ENCODE results near the gene TPRG1. TPM values are rescaled to one million over a fixed set of nuclear protein-coding genes. Genes with fewer than 3 reads are reported as not detected.

The TPRG1 gene
- total RNA-seq, 2 donors from 2014 or later: 0.69 to 1.3 TPM

DNA sequence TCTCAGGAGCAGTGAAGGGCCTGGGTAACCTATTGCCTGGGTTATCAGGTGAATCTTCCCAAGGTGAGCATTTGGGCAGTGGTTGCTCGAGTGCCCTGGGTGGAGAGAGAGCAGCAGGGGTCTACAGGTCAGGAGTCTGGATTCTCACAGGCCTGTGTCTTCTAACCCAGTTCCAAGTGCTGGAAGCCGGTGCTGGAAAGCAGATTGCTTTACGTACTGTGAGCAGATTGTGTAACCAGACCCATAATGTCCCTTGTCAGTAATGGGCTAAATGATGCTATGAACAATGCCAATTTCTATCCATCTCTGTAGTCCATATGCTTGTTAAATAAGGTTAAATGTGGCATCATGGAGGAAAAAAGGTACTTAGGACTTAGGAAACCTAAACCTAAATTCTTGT, 106.5 kb downstream of the TPRG1 start:
- 95 to 100% methylated on average over 2 to 3 of the region's 3 CpGs for WGBS, 2 experiments (ENCODE audit: insufficient coverage in 1 of 2, insufficient read length in 1 of 2)
- Mint-ChIP-seq H3K4me3 (no peak overlapping the region), H3K27ac (no peak overlapping the region), H3K9me3 (no peaks in the 10 kb centered on the region), H3K4me1 (no peaks in the 10 kb centered on the region), H3K36me3 (ENCODE audit: low read depth) (no peaks in the 10 kb centered on the region), H3K27me3 (ENCODE audit: insufficient read depth) (peaks cover 58% of the 10 kb centered on the region)
- Histone ChIP-seq H3K9ac (ENCODE audit: extremely low read depth, low read length, poor library complexity, severe bottlenecking) (no peak overlapping the region), H3K27me3 (ENCODE audit: control insufficient read depth, insufficient read depth, low read length, poor library complexity, severe bottlenecking) (peaks cover 91% of the 10 kb centered on the region), H3K27ac (ENCODE audit: low read depth, low read length) (no peak overlapping the region), H3K4me3 (ENCODE audit: low read length) (no peak overlapping the region), H3K36me3 (ENCODE audit: control insufficient read depth, insufficient read depth, low read length) (no peaks in the 10 kb centered on the region), H3K4me1 (ENCODE audit: control insufficient read depth, insufficient read depth, low read length) (no peaks in the 10 kb centered on the region), H3K9me3 (ENCODE audit: control insufficient read depth, low read length) (no peaks in the 10 kb centered on the region)
- no peak for TF ChIP-seq CTCF (conservative IDR thresholded peaks at IDR 0.05)
- no peak for DNase-seq

- Histone ChIP-seq H3K9me3 (ENCODE audit: control insufficient read depth, low read length) (no peaks in the 10 kb centered on the region), H3K9ac (ENCODE audit: extremely low read depth, low read length, poor library complexity, severe bottlenecking) (no peak overlapping the region), H3K4me3 (ENCODE audit: low read length) (no peak overlapping the region), H3K27ac (ENCODE audit: low read depth, low read length) (no peak overlapping the region), H3K27me3 (ENCODE audit: control insufficient read depth, insufficient read depth, low read length, poor library complexity, severe bottlenecking) (peaks cover 88% of the 10 kb centered on the region), H3K4me1 (ENCODE audit: control insufficient read depth, insufficient read depth, low read length) (no peaks in the 10 kb centered on the region), H3K36me3 (ENCODE audit: control insufficient read depth, insufficient read depth, low read length) (no peaks in the 10 kb centered on the region)
- no peak for DNase-seq
- Mint-ChIP-seq H3K27me3 (ENCODE audit: insufficient read depth) (peaks cover 62% of the 10 kb centered on the region), H3K9me3 (no peaks in the 10 kb centered on the region), H3K4me1 (no peaks in the 10 kb centered on the region), H3K27ac (no peak overlapping the region), H3K36me3 (ENCODE audit: low read depth) (no peaks in the 10 kb centered on the region), H3K4me3 (no peak overlapping the region)
- WGBS, 2 experiments (ENCODE audit: insufficient coverage in 1 of 2, insufficient read length in 1 of 2): 78 to 89% methylated on average over 1 to 3 of the region's 3 CpGs
- TF ChIP-seq CTCF (conservative IDR thresholded peaks at IDR 0.05): no peak
Observed at GRCh38 chr3:189282189-189282588, 110.4 kb downstream of the TPRG1 start.

- Mint-ChIP-seq H3K9me3 (no peaks in the 10 kb centered on the region), H3K27ac (no peak overlapping the region), H3K4me1 (no peaks in the 10 kb centered on the region), H3K36me3 (ENCODE audit: low read depth) (no peaks in the 10 kb centered on the region), H3K27me3 (ENCODE audit: insufficient read depth) (peaks cover 60% of the 10 kb centered on the region), H3K4me3 (no peak overlapping the region)
- Histone ChIP-seq H3K36me3 (ENCODE audit: control insufficient read depth, insufficient read depth, low read length) (no peaks in the 10 kb centered on the region), H3K27me3 (ENCODE audit: control insufficient read depth, insufficient read depth, low read length, poor library complexity, severe bottlenecking) (peaks cover 83% of the 10 kb centered on the region), H3K9me3 (ENCODE audit: control insufficient read depth, low read length) (no peaks in the 10 kb centered on the region), H3K9ac (ENCODE audit: extremely low read depth, low read length, poor library complexity, severe bottlenecking) (no peak overlapping the region), H3K4me1 (ENCODE audit: control insufficient read depth, insufficient read depth, low read length) (no peaks in the 10 kb centered on the region), H3K4me3 (ENCODE audit: low read length) (no peak overlapping the region), H3K27ac (ENCODE audit: low read depth, low read length) (no peak overlapping the region)
- TF ChIP-seq CTCF (conservative IDR thresholded peaks at IDR 0.05): no peak
- WGBS, 2 experiments (ENCODE audit: insufficient coverage in 1 of 2, insufficient read length in 1 of 2): 79% methylated on average over 1 of the region's 3 CpGs; no CpG with 5 or more reads in 1 of the 2 experiments
- no peak for DNase-seq
Observed at GRCh38 chr3:189282741-189283140, 111.0 kb downstream of the TPRG1 start.

All from endodermal cell (in vitro differentiated cells).